GM21526 (cell line): ENCODE results near the gene MEIS1.

Experiments
- ATAC-seq: cut with Tn5 transposase; IDR thresholded peaks from one replicate; pipeline ENCODE4 v1.9.1; 2021; ENCODE audit warnings: moderate library complexity; ENCODE audit not compliant: unreplicated experiment, low FRiP score

Gene MEIS1

GRCh38 chr2:66559672-66560071 is 124.7 kb downstream of the MEIS1 start:
- no peak for ATAC-seq

- ATAC-seq = no peak
Observed at GRCh38 chr2:66560683-66561082, 125.8 kb downstream of the MEIS1 start.

GRCh38 chr2:66561645-66562303 is 126.8 kb downstream of the MEIS1 start:
- ATAC-seq = no peak

- ATAC-seq = no peak
Observed at GRCh38 chr2:66562304-66562685, 127.4 kb downstream of the MEIS1 start.

GRCh38 chr2:66563473-66563872 is 128.5 kb downstream of the MEIS1 start:
- no peak for ATAC-seq

- no peak for ATAC-seq
Observed at GRCh38 chr2:66565291-66565690, 130.4 kb downstream of the MEIS1 start.

GRCh38 chr2:66566726-66567399 is 131.9 kb downstream of the MEIS1 start:
- no peak for ATAC-seq

- ATAC-seq = no peak
Observed at GRCh38 chr2:66567729-66568128, 132.8 kb downstream of the MEIS1 start.

GRCh38 chr2:66568650-66569300 is 133.8 kb downstream of the MEIS1 start:
- ATAC-seq = no peak

- no peak for ATAC-seq
Observed at GRCh38 chr2:66569321-66569851, 134.5 kb downstream of the MEIS1 start.

GRCh38 chr2:66569974-66570373 is 135.0 kb downstream of the MEIS1 start:
- ATAC-seq = no peak

- no peak for ATAC-seq
Observed at GRCh38 chr2:66570471-66570870, 135.5 kb downstream of the MEIS1 start.

GRCh38 chr2:66571918-66572317 is 137.0 kb downstream of the MEIS1 start:
- ATAC-seq = no peak

- ATAC-seq = no peak
Observed at GRCh38 chr2:66572391-66572790, 137.5 kb downstream of the MEIS1 start.

GRCh38 chr2:66573416-66573815 is 138.5 kb downstream of the MEIS1 start:
- ATAC-seq = no peak

- no peak for ATAC-seq
Observed at GRCh38 chr2:66573821-66574233, 138.9 kb downstream of the MEIS1 start.

- no peak for ATAC-seq
Observed at GRCh38 chr2:66574701-66575624, 140.0 kb downstream of the MEIS1 start.

GRCh38 chr2:66575625-66576310 is 140.8 kb downstream of the MEIS1 start:
- no peak for ATAC-seq

GRCh38 chr2:66576311-66576560 is 141.3 kb downstream of the MEIS1 start:
- no peak for ATAC-seq
